ENCODE results near the gene HHIPL1.
A peak's percentile ranks its signal among the peaks of the same experiment; 100 is the strongest.

HHIPL1 gene

GRCh38 chr14:99677231-99678140, 32.6 kb downstream of the HHIPL1 start:
- no peak for DNase-seq

GRCh38 chr14:99678198-99678597, 33.3 kb downstream of the HHIPL1 start:
- DNase-seq = no peak

- DNase-seq = no peak
These were observed 34.2 kb downstream of the HHIPL1 start for GRCh38 chr14:99679111-99679510.

DNA sequence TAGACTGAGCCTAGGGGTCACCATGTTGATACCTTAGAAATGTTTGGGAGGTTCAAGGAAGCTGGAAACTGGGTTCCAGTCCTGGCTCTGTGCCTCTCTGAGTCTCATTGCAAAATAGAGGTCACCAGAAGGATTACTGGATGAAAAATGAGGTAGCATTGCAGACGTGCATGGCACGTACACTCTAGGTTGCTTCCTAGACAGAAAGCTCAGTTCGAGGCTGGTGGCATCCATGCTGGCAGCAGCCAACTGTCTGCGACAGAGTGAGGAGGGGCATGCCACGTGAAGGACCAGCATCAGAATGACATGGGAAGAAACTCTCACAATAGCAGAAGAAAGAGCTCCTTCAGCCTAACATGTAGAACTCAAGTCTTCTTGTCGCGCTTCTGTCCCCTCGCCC, 34.6 kb downstream of the HHIPL1 start:
- DNase-seq = no peak

DNA sequence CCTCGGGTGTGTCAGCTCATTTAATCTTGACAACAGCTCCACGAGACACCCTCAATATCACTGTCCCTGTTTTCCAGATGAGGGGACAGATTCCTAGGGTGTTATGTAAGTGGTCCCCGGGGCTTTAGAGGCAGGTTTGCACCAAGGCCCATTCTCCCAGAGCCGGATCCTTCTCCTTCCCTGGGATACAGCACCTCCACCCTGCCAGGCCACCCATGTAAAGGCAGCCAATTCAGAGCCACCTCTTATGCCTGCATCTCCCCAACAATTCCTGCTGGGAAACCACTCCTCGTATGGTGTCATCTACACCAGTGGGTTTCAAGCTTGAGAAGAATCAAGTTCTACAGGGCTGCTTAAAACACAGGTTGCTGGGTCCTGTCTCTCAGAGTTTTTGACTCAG, 35.1 kb downstream of the HHIPL1 start:
- DNase-seq = no peak

DNA sequence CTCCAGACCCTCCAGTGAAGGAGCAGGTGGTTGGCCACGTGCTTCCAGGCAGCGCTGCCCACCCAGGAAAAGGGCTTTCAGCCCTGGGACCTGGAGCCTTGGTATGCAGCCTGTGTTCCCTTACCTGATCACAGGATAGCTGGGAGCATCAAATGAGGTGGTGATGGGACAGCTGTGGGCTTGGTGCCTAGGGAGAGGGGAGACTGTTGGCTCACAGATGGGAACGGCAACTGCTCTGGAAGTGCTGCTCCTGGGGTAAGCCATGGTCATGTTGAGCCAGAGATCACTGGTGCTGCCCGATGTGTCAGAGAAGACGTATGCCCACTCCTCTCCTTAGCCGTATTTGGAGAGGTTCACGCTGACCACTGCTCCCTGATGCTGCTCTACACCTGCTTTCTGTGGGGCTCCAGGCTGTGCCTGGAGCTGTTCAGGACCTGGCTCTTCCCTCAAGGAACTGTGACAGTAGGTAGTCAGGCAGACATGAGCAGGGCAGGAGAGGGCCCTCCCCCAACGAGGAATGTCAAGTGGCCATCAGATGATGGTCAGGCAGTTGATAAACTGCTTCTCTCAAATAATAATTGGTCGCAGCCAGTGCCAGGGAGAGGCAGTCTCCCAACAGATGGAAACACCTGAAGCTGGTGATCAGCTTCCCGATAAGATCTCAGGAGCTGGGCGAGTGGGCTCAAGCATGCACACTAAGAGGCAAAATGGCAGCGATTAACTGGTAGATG, 36.3 kb downstream of the HHIPL1 start:
- no peak for DNase-seq

GRCh38 chr14:99681832-99682148, 36.9 kb downstream of the HHIPL1 start:
- DNase-seq = no peak

GRCh38 chr14:99682809-99683618, 38.1 kb downstream of the HHIPL1 start:
- DNase-seq = peak; percentile 73 to 84

DNA sequence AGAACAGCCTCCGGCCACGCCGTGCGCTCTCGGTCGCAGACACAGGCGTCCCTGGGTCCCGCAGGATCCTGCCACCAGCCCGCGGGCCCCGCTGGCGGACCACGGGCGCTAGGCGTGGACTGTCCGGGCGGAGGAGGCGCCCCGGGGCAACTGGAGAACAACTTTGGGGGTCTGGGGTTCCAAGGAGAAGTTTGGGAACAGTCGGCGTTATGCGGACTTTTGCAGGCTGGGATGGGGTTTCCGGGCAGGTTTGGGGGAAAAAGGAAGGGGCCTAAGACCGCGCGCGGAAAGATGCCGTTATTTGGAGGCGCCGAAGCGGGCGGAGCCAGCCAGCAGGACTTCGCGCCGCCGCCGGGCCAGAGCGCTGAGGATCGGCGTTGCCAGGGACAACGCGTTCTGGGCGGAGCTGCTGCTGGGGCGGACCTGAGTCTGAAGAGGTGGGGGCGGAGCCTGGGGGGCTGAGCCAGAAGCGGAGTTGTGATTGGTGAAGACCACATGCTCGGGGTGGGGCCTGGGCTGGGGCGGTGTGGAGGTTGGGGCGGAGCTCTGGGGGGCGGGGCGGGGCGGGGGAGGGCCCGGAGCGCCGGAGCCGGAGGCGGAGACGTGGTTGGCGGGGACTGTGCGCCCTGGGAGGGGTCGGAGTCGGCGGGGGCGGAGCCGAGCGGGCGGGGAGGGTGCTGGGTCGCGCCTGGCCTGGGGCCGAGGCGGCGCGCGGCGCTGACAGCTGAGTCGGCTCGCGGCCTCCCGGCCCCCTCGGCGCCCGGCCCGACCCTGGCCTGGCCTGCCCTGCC, 38.9 kb downstream of the HHIPL1 start, which contains the start of gene CYP46A1:
Gene CYP46A1 (plus strand): TSS at position 680 of the 791 bp plus-strand sequence. CDS start 120 bp downstream, outside the sequence.
- DNase-seq = peak; percentile 99

- no peak for DNase-seq
These were observed 39.5 kb downstream of the HHIPL1 start for GRCh38 chr14:99684410-99684934.

GRCh38 chr14:99685151-99685591, 40.2 kb downstream of the HHIPL1 start:
- DNase-seq = no peak

DNA sequence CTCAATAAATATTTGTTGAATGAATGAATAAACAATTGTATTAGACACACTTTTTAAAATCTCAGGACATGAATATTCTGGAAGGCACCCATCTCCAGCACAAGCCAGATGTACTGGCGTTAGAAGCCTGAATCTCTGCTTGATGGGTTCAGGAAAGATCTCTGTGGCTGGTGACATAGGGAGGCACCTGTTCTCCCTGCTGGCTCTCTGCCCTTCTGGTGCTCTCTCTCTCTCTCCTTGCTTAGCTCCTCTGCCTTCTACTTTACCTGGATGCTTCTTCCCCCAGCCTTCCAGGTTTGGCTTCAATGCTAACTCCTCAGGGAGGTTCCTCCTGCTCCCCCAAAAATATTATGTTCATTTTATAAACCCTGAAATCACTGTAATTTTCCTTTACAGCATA, 40.7 kb downstream of the HHIPL1 start:
- no peak for DNase-seq

DNA sequence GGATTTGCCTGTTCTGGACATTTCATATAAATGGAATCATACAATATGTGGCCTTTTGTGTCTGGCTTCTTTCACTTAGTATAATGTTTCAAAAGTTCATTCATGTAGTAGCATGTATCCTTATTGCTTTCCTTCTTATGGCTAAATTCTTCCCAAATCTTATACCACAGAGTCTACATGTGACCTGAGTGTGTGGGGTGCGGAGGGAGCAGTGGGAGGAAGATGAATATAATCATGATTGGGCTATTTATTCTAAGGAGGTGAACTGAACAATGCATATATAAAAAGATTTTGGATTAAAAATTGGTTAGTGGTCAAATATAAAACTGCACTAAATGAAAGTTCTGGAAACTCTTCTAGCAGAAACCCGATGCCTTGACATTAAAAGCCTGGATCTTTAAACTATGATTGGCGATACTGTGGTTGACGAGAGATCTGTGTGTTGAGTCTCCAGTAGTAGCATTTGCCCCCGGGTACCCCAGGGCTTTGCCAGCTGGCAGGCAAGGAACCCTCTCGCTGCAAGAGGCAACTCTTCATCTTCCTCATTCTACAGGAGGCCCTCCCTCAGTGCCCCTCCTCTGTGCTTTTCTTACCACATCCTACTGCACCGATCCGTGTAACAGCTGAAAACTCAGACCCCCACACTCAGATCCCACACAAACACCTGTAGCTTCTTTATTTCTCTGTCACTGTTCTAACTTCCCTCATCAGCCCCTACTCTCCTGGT, 41.8 kb downstream of the HHIPL1 start:
- no peak for DNase-seq

DNA sequence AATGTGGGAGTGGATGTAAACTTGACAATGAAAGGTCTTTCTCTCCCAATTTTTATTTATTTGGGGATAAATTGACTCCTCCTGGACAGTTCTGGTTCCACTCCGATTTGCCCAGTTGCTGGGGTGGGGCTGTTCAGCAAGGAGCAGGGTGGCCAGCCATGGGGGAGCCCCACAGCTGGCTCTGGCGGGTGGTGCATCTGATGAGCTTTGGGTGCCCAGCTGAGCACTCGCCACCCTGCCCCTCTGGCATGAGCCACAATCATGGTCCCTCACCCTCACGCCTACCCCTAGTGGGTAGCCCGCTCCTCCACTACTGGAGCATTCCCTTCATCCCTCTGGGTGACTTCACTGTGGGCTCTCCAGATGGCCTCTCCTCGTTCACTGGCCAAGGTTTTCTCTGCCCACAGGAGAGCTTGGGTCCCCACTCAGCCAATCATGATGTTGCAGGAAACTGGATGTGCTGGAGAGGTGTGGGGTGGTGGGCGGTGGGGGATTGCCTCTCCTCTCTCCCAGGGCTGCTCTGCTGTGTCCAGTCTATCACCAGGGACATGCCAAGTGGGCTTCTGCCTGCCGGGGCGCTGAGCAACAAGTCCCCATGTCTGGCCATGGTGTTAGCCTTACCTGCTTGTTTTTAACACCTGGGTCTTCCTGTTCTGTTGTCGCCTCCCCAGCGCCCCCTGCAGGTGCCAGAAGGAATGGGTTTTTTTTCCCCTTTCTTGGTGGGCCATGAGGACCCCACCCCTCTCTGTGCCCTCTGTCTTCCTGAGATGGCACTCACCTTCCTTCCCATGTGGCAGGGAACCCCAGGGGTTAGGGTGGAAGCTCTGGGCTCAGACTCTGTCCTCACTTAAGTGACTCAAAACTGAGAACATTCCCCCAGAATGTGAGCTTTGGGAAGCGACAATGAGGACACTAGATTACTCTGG, 42.6 kb downstream of the HHIPL1 start:
- peak; percentile 7 to 50 for DNase-seq

DNA sequence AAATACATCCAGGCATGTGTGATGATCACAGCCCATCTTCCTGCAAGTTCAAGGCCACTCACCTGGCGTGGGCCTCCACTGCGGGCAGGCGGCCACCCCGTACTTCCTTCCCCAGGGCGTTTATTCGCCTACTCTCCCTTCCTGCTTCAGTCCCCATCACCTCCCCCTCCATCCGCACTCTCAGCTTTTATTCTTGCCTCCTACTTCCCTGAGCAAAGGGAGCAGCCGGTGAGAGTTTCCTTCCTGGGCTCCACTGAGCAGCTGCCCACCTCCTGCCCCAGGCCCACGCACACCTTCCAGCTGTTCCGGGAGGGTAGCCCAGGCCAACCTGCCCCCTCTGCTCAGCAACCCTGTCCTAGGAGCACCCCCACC, 43.3 kb downstream of the HHIPL1 start:
- DNase-seq = no peak

DNA sequence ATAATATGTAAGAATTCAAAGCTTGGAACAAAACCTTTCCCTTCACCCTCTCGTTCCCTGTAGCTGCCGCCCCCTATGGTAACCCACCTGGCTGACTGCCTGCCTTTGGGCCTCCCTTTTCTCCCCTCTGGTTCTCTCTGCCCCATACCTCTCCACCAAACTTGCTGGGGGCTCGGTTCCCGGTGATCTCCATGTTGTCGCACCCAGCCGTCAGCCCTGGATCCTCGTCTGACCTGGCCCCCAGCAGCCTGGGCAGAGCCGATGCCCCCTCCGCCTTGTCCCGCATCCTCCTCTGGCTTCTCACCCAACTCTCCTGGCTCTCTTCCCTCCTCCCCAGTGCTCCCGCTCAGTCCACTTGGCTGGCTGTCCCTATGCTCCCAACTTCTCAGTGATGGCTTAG, 43.7 kb downstream of the HHIPL1 start:
- DNase-seq = no peak

GRCh38 chr14:99689266-99690236, 44.6 kb downstream of the HHIPL1 start:
- DNase-seq = no peak

DNA sequence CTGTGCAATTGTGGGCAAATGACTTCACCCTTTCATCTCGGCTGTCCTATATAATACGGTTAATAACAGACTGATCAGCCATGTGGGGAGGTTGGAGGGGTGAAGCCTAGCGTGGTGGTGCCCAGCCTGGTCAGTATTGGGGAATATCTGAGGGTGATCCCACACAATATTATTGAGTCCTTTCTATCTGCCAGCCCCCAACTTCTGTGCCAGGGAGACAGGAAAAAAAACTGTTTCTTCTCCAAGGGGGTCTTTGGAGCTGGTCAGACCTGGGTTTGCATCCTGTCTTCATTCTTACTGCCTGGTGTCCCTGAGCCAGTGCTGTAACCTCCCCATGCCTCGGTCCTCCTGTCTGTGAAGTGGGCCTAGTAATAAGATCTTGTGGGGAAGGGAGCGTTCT, 45.7 kb downstream of the HHIPL1 start:
- DNase-seq = no peak
